Measurements from ENCODE around the gene TDRD10.

Gene TDRD10, protein sequence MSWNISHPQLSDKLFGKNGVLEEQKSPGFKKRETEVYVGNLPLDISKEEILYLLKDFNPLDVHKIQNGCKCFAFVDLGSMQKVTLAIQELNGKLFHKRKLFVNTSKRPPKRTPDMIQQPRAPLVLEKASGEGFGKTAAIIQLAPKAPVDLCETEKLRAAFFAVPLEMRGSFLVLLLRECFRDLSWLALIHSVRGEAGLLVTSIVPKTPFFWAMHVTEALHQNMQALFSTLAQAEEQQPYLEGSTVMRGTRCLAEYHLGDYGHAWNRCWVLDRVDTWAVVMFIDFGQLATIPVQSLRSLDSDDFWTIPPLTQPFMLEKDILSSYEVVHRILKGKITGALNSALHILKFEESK

DNA sequence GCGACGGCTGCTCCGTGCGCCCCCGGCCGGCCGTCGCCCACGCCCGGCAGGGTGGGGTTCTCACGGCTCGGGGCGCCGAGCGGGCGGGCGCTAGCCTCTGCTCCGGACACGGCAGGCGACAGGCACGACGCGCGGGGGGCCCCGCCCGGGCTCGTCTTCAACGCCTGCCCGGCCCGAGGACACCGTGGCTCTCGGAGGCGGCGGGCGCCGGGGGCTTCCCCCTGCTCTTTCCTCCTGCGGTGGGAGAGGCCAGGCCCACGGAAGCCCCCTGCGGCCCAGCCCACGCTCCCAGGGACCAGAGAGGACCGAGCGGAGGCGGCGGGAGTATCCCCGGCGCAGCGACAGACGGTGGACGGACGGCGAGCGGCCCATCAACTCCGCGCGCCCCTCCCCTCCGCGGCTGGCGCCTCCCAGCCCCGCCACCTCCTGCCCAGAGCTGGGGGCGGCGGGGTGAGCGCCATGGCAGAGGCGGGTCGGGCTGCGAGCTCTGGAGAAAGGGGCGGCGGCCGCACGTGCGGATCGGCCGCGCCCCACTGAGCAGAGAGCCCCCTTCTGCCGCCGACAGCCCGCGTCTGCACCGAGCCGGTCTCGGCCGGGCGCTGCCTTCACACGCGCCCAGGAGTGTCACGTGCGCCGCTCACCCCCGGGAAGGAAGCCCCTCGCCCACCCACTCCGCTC is at the start of gene TDRD10, which contains the start of gene SHE:
TDRD10 (plus strand) TSS at position 154 of the 678 bp plus-strand sequence. CDS start 4,685 bp downstream, outside the sequence.
SHE (minus strand) TSS at position 347 of the 678 bp plus-strand sequence. CDS start 386 bp downstream, outside the sequence.
- TF ChIP-seq, protein P1, sequence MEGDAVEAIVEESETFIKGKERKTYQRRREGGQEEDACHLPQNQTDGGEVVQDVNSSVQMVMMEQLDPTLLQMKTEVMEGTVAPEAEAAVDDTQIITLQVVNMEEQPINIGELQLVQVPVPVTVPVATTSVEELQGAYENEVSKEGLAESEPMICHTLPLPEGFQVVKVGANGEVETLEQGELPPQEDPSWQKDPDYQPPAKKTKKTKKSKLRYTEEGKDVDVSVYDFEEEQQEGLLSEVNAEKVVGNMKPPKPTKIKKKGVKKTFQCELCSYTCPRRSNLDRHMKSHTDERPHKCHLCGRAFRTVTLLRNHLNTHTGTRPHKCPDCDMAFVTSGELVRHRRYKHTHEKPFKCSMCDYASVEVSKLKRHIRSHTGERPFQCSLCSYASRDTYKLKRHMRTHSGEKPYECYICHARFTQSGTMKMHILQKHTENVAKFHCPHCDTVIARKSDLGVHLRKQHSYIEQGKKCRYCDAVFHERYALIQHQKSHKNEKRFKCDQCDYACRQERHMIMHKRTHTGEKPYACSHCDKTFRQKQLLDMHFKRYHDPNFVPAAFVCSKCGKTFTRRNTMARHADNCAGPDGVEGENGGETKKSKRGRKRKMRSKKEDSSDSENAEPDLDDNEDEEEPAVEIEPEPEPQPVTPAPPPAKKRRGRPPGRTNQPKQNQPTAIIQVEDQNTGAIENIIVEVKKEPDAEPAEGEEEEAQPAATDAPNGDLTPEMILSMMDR (conservative IDR thresholded peaks at IDR 0.05): no peak

DNA sequence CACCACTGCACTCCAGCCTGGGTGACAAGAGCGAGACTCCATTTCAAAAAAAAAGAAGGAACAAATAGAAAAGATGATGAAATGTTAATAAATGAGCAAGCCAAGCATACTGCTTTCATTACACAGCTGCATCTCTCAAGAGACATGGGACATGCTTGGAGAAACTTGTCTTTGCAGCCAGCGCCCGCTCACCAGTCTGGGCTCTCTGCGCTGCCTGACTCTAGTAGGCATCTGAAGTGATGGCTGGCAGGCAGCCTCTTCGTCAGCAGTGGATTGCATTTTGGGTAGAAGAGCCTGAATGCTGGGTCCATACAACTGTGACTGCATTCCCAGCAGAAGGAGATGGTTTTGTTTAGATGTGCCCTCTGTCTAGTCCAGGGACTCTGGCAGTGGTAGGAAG is 48.9 kb upstream of the TDRD10 start:
- TF ChIP-seq, protein P1 (conservative IDR thresholded peaks at IDR 0.05): no peak
- no peak overlapping the region for H3K27ac ChIP-seq

More for the DNA sequence above, at the start of gene TDRD10, which contains the start of gene SHE:
- H3K27ac ChIP-seq: peak within 1 kb of the TSS; percentile 47; the same call in 1 of the 2 replicates

DNA sequence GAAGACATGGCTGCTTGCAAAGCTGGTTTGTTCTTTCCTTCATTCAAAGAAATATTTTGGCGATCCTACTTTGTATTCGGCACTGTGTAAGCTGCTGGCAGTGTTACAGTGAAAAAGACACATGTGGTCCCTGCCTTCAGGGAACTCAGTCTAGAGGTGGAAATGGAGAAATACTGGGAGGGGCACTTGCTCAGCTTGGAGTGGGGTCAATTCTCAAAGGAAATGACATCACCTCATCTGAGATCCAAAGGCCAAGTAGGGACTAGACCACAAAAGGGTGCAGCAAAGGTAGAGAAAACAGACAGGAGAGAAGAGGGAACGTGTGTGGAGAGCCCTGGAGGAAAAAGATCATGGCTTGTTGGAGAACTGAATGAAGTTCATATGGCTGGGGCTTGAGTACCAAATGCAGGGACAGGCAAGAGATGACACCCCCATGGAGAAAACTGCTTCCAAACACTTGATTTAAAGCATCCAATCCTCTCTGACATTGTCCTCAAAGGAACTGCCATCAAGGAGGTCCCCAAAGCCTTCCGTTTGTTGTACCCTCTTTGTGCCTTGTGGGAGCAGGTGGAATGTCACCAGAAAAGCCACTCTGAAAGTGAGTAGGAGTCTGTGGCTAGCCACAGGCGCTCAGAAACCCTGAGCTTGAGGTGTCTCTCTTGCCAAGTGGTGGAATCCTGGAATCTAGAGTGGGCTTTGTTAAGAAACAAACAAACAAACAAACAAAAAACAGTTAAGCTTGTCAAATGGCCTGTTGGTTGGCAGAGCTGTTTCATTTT is 48.3 kb upstream of the TDRD10 start:
- TF ChIP-seq, protein P1 (conservative IDR thresholded peaks at IDR 0.05): no peak

DNA sequence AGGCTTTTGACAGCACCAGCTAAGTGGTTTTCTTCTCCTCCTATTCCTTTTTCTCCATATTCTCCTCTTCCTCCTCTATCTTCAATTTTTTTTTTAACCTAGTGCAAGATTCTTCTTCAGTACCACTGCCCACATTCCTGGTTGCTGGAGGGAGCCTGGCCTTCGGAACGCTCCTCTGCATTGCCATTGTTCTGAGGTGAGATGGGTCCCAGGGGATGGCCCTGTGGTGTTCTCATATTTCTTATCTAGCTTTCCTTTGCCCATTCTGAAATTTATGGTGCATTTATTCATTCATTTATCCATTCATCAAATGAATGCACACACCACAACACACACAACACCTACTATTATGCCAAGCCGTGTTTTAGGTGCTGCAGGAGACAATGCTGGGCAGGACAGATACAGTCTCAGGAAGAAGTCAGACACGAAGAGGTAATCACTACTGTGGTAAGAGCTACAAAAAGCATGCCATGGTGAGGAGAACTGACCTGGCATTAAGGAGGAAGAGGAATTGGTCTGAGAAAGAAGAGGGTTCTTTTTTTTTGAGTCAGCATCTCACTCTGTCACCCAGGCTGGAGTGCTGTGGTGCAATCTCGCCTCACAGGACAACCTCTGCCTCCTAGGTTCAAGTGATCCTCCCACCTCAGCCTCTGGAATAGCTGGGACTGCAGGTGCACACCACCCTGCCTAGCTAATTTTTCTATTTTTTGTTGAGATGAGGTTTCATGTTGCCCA is 47.5 kb upstream of the TDRD10 start:
- H3K27ac ChIP-seq: no peak overlapping the region
- TF ChIP-seq, protein P1 (conservative IDR thresholded peaks at IDR 0.05): no peak

More for the DNA sequence above, 48.3 kb upstream of the TDRD10 start:
- H3K27ac ChIP-seq: no peak overlapping the region

DNA sequence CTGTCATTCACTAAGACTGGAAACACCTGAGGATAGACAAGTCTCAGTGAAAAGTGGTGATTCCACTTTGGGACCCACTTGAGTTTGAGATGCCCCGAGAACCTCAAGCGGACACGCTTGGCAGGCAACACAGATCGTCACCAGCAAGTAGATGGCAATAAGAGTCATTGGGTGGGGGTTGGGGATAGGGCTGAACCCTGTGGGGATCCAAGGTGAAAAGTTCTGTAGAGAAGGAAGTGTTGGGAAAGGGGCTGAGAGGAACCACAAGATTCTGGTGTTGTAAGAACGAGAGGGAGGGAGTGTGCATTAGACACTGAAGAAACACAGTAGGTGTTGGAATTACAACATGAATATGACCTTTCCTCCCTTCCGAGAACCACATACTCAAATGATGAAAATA is 45.4 kb upstream of the TDRD10 start:
- TF ChIP-seq, protein P1 (conservative IDR thresholded peaks at IDR 0.05): no peak
- H3K27ac ChIP-seq: no peak overlapping the region

DNA sequence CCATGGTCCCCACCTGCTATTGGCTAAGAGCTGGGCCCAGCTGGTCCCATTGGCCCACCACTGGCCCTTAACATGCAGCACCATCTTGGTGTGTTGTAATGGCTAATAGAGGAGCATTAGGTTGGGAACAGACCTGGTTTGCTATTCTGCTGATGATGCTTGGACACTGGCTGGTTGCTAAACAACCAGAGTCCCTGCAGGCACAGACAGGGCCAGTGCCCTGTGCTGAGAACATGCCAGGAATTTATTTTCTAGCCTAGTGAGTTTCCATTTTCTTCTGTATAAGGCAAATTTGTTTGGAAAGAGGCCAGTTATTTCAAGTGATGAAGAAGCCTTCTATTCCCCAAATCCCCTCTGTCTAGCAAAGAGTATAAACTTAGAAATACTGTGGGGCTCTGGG is 42.9 kb upstream of the TDRD10 start:
- TF ChIP-seq, protein P1 (conservative IDR thresholded peaks at IDR 0.05): no peak
- no peak overlapping the region for H3K27ac ChIP-seq
